Endothelial cell (in vitro differentiated cells): ENCODE measurements around the gene RFC1. TPM values are rescaled to one million over a fixed set of nuclear protein-coding genes. Genes with fewer than 3 reads are reported as not detected.
"Not testable (repeated sequence)": the region's sequence is repeated elsewhere in the genome, so short reads cannot be mapped to it uniquely, and the experiment has no call there.

Source experiments
- DNase-seq: peaks from one replicate; pipeline ENCODE4 v3.0.0; 2021; ENCODE audit warnings: low spot score
- H3K27ac Mint-ChIP-seq: one replicate; pipeline ENCODE4 v1.8.0; 2021; ENCODE audit warnings: mixed read lengths, inconsistent platforms; ENCODE audit not compliant: unreplicated experiment
- H3K27me3 Mint-ChIP-seq: one replicate; pipeline ENCODE4 v1.8.0; 2021; ENCODE audit warnings: mild to moderate bottlenecking, moderate library complexity, mixed read lengths, inconsistent platforms; ENCODE audit not compliant: unreplicated experiment
- H3K36me3 Mint-ChIP-seq: one replicate; pipeline ENCODE4 v1.8.0; 2021; ENCODE audit warnings: mild to moderate bottlenecking, low read depth, mixed read lengths, inconsistent platforms; ENCODE audit not compliant: unreplicated experiment
- H3K4me1 Mint-ChIP-seq: one replicate; pipeline ENCODE4 v1.8.0; 2021; ENCODE audit warnings: mild to moderate bottlenecking, mixed read lengths, inconsistent platforms; ENCODE audit not compliant: unreplicated experiment
- H3K4me3 Mint-ChIP-seq: one replicate; pipeline ENCODE4 v1.8.0; 2021; ENCODE audit warnings: mild to moderate bottlenecking, mixed read lengths, inconsistent platforms; ENCODE audit not compliant: unreplicated experiment
- H3K9me3 Mint-ChIP-seq: one replicate; pipeline ENCODE4 v1.8.0; 2021; ENCODE audit warnings: mixed read lengths, inconsistent platforms; ENCODE audit not compliant: unreplicated experiment
- CTCF ChIP-seq: fragments of 200-600 bp; sonication (generic); IDR thresholded peaks from one replicate; pipeline ENCODE4 v1.5.0; 2021; ENCODE audit warnings: antibody characterized with exemption; ENCODE audit not compliant: unreplicated experiment
- total RNA-seq: library from RNA; stranded (reverse); fragmentation: NEBNext Ultra II Directional; extraction: Animal tissue kit (Norgen Biotek cat#: 25700); gene quantifications from one replicate; pipeline ENCODE4 v1.2.1, GENCODE V29; 2021; ENCODE audit not compliant: unreplicated experiment

RFC1 gene
- total RNA-seq, 1 donor from 2014 or later, result 47.5 TPM

DNA sequence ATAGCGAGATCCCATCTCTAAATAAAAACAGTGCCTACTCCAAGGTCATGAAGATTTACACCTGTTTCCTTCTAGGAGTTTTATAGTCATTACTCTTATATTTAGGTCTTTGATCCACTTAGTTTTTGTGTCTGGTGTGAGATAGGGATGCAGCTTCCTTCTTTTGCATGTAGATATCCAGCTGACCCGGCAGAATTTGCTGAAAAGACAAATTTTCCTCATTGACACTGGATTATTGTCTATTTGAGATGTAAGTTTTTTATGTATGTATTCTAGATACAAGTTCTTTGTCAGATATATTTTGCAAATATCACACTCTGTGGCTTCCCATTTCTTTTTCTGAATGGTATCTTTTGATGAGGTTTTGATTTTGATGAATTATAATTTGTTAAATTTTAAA lies 85.4 kb downstream of the RFC1 start:
- no peak for TF ChIP-seq CTCF
- no peaks in the 10 kb centered on the region for H3K4me1 Mint-ChIP-seq
- H3K27ac Mint-ChIP-seq, result no peak overlapping the region
- H3K9me3 Mint-ChIP-seq, result no peaks in the 10 kb centered on the region
- no peak overlapping the region for H3K4me3 Mint-ChIP-seq
- H3K27me3 Mint-ChIP-seq, result no peaks in the 10 kb centered on the region
- DNase-seq, result no peak
- H3K36me3 Mint-ChIP-seq, result peaks cover 23% of the 10 kb centered on the region

DNA sequence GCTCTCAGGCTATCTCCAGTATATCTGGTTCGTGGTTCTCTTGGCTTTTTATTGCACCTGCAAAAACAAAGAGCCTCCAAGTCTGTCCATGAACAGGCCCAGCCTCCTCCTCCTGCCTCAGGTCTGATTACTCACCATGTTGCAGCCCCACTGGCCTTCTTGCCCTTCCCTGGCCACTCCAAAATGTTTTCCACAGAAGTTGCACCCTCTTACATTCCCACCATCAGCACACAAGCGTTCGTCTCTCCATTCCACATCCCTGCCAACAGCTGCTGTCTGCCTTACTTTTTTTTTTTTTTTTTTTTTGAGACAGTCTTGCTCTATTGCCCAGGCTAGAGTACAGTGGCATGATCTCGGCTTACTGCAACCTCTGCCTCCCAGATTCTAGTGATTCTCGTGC lies 86.7 kb downstream of the RFC1 start:
- DNase-seq, result no peak
- H3K27me3 Mint-ChIP-seq, result peaks cover 1% of the 10 kb centered on the region
- no peaks in the 10 kb centered on the region for H3K4me1 Mint-ChIP-seq
- no peak for TF ChIP-seq CTCF
- H3K36me3 Mint-ChIP-seq, result peaks cover 30% of the 10 kb centered on the region
- no peak overlapping the region for H3K27ac Mint-ChIP-seq
- H3K4me3 Mint-ChIP-seq, result no peak overlapping the region
- no peaks in the 10 kb centered on the region for H3K9me3 Mint-ChIP-seq

DNA sequence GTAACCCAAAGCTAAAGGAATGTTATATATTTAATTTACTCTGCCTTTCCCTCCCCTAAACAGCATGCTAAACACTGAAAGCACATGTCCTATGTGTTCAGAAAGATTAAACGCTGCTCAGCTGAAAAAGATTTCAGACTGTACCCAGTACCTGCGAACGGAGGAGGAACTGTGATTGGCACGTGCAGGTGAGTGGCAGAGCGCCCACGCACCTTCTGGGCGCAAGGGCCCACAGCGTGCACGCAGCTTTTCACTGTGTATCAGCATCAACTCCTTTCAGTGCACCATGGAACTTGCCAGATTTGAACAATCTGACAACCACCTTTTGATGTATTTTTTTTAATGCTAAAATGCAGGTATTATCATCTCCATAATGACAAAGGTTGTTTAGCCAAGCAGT lies 87.7 kb downstream of the RFC1 start:
- TF ChIP-seq CTCF, result no peak
- H3K27me3 Mint-ChIP-seq, result peaks cover 1% of the 10 kb centered on the region
- no peak overlapping the region for H3K27ac Mint-ChIP-seq
- H3K4me3 Mint-ChIP-seq, result no peak overlapping the region
- no peaks in the 10 kb centered on the region for H3K4me1 Mint-ChIP-seq
- no peak for DNase-seq
- no peaks in the 10 kb centered on the region for H3K9me3 Mint-ChIP-seq
- peaks cover 30% of the 10 kb centered on the region for H3K36me3 Mint-ChIP-seq

GRCh38 chr4:39277661-39278060 lies 88.5 kb downstream of the RFC1 start:
- H3K27me3 Mint-ChIP-seq, H3K4me3 Mint-ChIP-seq, H3K4me1 Mint-ChIP-seq, H3K27ac Mint-ChIP-seq, DNase-seq, H3K9me3 Mint-ChIP-seq: not testable (repeated sequence)
- H3K36me3 Mint-ChIP-seq, result peaks cover 36% of the 10 kb centered on the region

GRCh38 chr4:39274503-39274902 lies 91.7 kb downstream of the RFC1 start:
- Mint-ChIP-seq H3K4me1 (no peaks in the 10 kb centered on the region), H3K27me3 (peaks cover 3% of the 10 kb centered on the region), H3K4me3 (no peak overlapping the region), H3K27ac (no peak overlapping the region), H3K9me3 (no peaks in the 10 kb centered on the region), H3K36me3 (peaks cover 38% of the 10 kb centered on the region)
- no peak for DNase-seq
- TF ChIP-seq CTCF, result no peak

GRCh38 chr4:39263895-39264294 lies 102.3 kb downstream of the RFC1 start:
- DNase-seq, result no peak
- no peak overlapping the region for H3K4me3 Mint-ChIP-seq
- no peak overlapping the region for H3K27ac Mint-ChIP-seq
- no peaks in the 10 kb centered on the region for H3K4me1 Mint-ChIP-seq
- H3K9me3 Mint-ChIP-seq, result no peaks in the 10 kb centered on the region
- no peak for TF ChIP-seq CTCF
- peaks cover 3% of the 10 kb centered on the region for H3K27me3 Mint-ChIP-seq
- peaks cover 13% of the 10 kb centered on the region for H3K36me3 Mint-ChIP-seq
